Measurements from ENCODE around the gene COG5. TPM values are rescaled to one million over a fixed set of nuclear protein-coding genes. Genes with fewer than 3 reads are reported as not detected.

COG5 gene
- 10 to 100 TPM in 1 of 3 donors, 1 to 10 TPM in 2; 8.8 to 11.1 (median 9.8) TPM for polyA plus RNA-seq

DNA sequence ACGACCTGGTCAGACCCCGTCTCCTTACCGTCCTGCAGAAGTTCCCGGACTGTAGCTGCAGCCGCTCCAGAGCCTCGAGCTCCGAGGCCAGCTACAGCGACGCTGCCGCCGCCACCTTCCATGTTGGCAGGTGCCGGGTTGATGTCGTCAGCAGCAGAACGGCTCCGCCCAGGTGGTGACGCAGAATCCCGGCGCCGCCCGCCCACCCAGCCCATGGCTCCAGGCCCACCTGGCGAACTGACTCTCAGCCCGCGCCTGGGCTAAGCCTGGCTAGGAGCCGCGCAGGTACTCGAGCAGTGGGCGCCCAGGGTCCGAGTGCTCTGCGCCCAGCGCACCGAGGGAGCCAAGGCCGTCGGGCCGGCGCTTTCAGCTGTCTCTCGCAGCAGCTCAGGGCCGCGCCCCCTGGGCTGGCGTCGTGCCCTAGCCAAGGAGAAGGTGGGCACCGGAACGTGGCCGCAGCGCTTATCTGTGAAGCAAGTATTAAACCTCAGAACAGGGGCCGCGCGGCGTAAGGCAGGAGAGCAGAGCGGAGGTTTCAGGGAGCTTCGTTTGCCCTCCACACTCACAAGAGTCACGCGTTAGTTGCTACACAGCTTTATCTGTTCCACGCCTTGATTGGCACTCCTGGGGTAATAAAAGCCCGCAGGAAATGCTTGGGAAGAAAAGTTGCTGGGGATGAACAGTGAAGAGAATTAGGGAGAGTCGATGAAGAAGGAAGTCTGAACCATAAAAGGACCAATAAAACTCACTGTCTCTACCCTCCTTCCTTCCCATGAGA lies at the start of gene COG5, which contains the start of gene DUS4L:
Gene COG5 (minus strand): TSS at position 146 of the 778 bp plus-strand sequence. CDS start 24 bp downstream, at position 122.
Gene DUS4L (plus strand): TSS at position 197 of the 778 bp plus-strand sequence. CDS start 3,100 bp downstream, outside the sequence.
- 0% methylated on average over 53 to 55 of the region's 55 CpGs for WGBS, 3 donors
- H3K27ac ChIP-seq (ENCODE audit: low read depth, low read length): peak within 1 kb of the TSS; percentile 67

GRCh38 chr7:107613439-107613838 lies 49.7 kb upstream of the COG5 start:
- 91 to 94% (median 92%) methylated on average over 1 of the region's 1 CpG for WGBS, 3 donors
- H3K27ac ChIP-seq (ENCODE audit: low read depth, low read length): no peak overlapping the region

DNA sequence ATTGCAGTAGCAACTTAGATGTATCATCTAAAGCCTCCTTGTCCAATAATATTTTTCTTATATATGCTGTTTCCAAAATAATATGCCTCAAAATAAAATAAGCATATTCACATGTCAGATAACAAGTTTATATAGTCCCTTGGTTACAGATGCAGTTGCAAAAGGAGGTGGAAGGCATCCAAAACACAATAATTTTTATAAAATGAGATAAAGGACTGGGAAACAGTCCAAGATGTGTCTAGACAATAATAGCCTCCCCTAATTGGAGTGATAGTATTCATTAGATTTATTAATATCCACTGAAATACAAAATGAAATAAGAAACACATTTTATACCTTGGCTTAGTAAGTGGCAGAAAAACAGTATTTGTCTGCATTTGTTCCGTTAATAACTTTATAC lies 46.6 kb upstream of the COG5 start:
- H3K27ac ChIP-seq (ENCODE audit: low read depth, low read length): no peak overlapping the region
- 64 to 84% (median 68%) methylated on average over 1 of the region's 1 CpG for WGBS, 3 donors

DNA sequence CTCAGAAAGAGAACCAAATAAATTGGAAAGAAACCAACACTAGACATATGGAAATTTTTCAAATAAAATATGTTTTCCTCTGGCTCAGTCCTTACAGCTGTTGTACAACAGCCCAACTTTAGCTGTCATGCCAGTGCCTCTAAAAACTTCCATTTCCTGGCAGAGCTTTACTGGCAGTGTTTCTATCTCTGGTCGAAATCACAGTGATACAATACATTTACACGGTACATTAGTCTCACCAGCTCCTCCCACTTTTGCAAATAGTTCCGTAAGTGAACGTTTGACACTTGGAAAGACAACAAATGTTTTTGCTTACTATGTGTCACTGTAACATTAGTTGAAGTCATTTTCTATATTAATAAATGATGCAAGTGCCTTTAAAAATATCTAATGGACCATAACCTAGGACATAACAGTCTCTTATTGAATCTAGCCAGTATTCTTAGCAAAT lies 46.1 kb upstream of the COG5 start:
- WGBS, 3 donors: 48 to 54% (median 52%) methylated on average over 4 of the region's 4 CpGs
- no peak overlapping the region for H3K27ac ChIP-seq (ENCODE audit: low read depth, low read length)

DNA sequence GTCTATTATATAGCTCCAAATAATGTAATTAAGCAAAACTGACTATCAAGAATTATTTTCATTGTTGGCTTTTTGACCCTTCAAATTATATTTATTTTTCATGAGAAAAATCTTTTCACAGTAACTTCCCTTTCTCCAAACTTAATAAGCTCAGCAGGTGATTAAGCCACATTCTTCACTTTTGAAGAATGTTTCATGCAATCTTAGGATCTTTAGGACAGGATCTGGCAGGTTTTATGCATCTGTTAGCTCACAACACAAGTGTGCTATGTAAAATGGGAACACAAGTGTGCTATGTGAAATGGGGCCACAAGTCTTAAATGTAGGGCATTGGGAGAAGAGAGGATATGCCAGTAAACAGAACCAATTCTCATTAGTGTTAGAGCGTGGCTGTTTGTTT lies 42.6 kb upstream of the COG5 start:
- 96 to 97% (median 97%) methylated on average over 1 of the region's 1 CpG for WGBS, 3 donors
- no peak overlapping the region for H3K27ac ChIP-seq (ENCODE audit: low read depth, low read length)

- WGBS, 3 donors: 95 to 98% (median 96%) methylated on average over 3 of the region's 3 CpGs
- H3K27ac ChIP-seq (ENCODE audit: low read depth, low read length): no peak overlapping the region
Observed at GRCh38 chr7:107605218-107605815, 41.6 kb upstream of the COG5 start.

DNA sequence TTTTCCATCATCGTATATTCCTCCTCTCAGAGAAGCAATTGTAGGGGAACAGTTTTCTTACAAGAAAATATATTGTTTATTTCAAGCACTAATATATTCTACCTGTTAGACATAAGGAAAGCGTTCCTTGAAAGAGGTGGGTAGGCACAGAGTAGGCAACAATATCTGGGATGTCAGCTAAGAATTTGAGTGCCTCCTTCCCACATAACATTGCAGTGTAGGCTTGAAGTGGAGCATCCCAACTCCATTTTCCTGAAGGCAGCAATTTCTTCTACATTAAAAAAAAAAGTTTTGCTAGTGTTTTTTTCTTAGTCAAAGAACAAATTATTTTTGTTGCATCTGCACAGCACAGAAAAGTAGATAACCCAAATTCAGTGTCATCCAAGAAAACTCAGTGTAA lies 37.1 kb upstream of the COG5 start:
- WGBS, 3 donors: 93 to 97% (median 94%) methylated on average over 2 of the region's 2 CpGs
- no peak overlapping the region for H3K27ac ChIP-seq (ENCODE audit: low read depth, low read length)

GRCh38 chr7:107599262-107599661 lies 35.5 kb upstream of the COG5 start:
- 94 to 100% (median 100%) methylated on average over 1 of the region's 1 CpG for WGBS, 3 donors

GRCh38 chr7:107597953-107598352 lies 34.2 kb upstream of the COG5 start:
- no peak overlapping the region for H3K27ac ChIP-seq (ENCODE audit: low read depth, low read length)
- 81 to 91% (median 84%) methylated on average over 4 of the region's 4 CpGs for WGBS, 3 donors

More at GRCh38 chr7:107599262-107599661, 35.5 kb upstream of the COG5 start:
- no peak overlapping the region for H3K27ac ChIP-seq (ENCODE audit: low read depth, low read length)

DNA sequence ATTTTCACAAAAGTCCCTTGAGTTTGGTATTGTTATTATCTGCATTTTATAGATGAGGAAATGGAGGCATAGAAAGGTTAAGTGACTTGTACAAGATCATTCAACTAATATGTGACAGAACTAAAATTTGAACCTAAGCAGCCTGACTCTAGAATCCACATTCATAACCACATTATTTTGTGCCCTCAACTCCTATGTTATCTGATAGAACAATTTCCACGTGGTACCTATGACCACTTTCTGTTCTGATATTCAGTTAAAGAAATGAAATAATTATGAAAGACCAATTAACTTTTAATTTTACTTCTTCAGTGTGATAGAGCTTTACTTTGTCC lies 33.8 kb upstream of the COG5 start:
- no peak overlapping the region for H3K27ac ChIP-seq (ENCODE audit: low read depth, low read length)
- WGBS, 3 donors: 92 to 95% (median 94%) methylated on average over 1 of the region's 1 CpG

- H3K27ac ChIP-seq (ENCODE audit: low read depth, low read length): no peak overlapping the region
- WGBS, 3 donors: 85 to 86% (median 85%) methylated on average over 5 of the region's 5 CpGs
Observed at GRCh38 chr7:107596881-107597581, 33.3 kb upstream of the COG5 start.

- peak overlapping the region; percentile 38 for H3K27ac ChIP-seq (ENCODE audit: low read depth, low read length)
- 57 to 80% (median 64%) methylated on average over 4 of the region's 4 CpGs for WGBS, 3 donors
Observed at GRCh38 chr7:107594961-107595737, 31.4 kb upstream of the COG5 start.

DNA sequence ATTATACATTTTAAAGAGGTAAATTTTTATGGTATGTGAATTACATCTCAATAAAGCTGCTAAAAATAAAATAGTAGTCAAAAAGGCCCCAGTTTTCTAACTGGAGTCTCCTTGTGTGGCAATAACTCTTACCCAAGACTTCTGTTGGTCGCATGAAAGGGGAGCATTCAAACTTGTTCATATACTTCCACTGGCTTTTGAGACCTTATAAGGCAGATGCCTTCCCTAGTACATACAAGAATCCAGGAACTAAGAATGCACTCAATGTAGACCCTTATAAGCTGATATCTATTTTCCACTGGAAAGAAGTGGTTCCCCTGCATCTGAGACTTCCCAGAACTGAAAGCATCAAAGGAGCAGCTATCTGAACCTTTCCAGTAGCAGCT lies 29.3 kb upstream of the COG5 start:
- no peak overlapping the region for H3K27ac ChIP-seq (ENCODE audit: low read depth, low read length)
- WGBS, 3 donors: 47 to 100% (median 68%) methylated on average over 1 of the region's 1 CpG

GRCh38 chr7:107592361-107593024 lies 28.8 kb upstream of the COG5 start:
- H3K27ac ChIP-seq (ENCODE audit: low read depth, low read length): no peak overlapping the region
- 92 to 98% (median 93%) methylated on average over 5 of the region's 5 CpGs for WGBS, 3 donors

GRCh38 chr7:107591421-107591820 lies 27.7 kb upstream of the COG5 start:
- H3K27ac ChIP-seq (ENCODE audit: low read depth, low read length): no peak overlapping the region
- WGBS, 3 donors: 66 to 85% (median 85%) methylated on average over 3 of the region's 3 CpGs

GRCh38 chr7:107588529-107589130 lies 24.9 kb upstream of the COG5 start:
- WGBS, 3 donors: 92 to 95% (median 94%) methylated on average over 5 of the region's 5 CpGs
- H3K27ac ChIP-seq (ENCODE audit: low read depth, low read length): no peak overlapping the region

- H3K27ac ChIP-seq (ENCODE audit: low read depth, low read length): no peak overlapping the region
- WGBS, 3 donors: 82 to 88% (median 84%) methylated on average over 2 of the region's 2 CpGs
Observed at GRCh38 chr7:107584716-107585115, 21.0 kb upstream of the COG5 start.

GRCh38 chr7:107582875-107583274 lies 19.2 kb upstream of the COG5 start:
- 79 to 92% (median 87%) methylated on average over 2 of the region's 2 CpGs for WGBS, 3 donors
- no peak overlapping the region for H3K27ac ChIP-seq (ENCODE audit: low read depth, low read length)
